HCT116 (cell line): Measurements from ENCODE around the gene SSX2IP. TPM values are rescaled to one million over a fixed set of nuclear protein-coding genes. Genes with fewer than 3 reads are reported as not detected.

ENCODE experiments used
- ATAC-seq: fragments of 200-7000 bp; cut with Tn5 transposase; 2 replicates; pipeline ENCODE4 v1.9.1; 2020; ENCODE audit warnings: mild to moderate bottlenecking, moderate library complexity
- BruUV-seq: library from RNA; stranded (reverse); fragments of 400-500 nt; replicated peaks from 2 replicates; lab custom pipeline; 2021; lab: Mats Ljungman, UMichigan
- CTCF ChIA-PET: fragments of 300-600 bp; sonication (Branson Sonifier 250); formaldehyde crosslinking; loops from one replicate; lab custom pipeline; 2021; ENCODE audit warnings: antibody characterized with exemption; lab: Charles Lee
- POLR2A ChIA-PET: fragments of 300-600, 350-600 bp; sonication (Branson Sonifier 250); formaldehyde crosslinking; loops from one replicate; lab custom pipeline; 2021; ENCODE audit warnings: antibody characterized with exemption; lab: Charles Lee
- RAD21 ChIA-PET, 2 experiments: fragments of 300-600 bp; sonication (Branson Sonifier 250); formaldehyde crosslinking; loops; one replicate each; lab custom pipeline; 2023; ENCODE audit warnings: low total read pairs in 2 of 2; ENCODE audit not compliant: uncharacterized antibody in 2 of 2, unreplicated experiment in 2 of 2, low non-redundant PET in 1 of 2; lab: Charles Lee
- DNase-seq: peaks from one replicate; pipeline ENCODE4 v3.0.0-alpha.2; 2010; ENCODE audit warnings: low read depth, low spot score
- H2AFZ ChIP-seq: fragments of 200-600 bp; shearing (Covaris generic), sonication (generic); 2 replicates; pipeline ENCODE4 v1.6.1; 2017; ENCODE audit warnings: low read depth, mixed run types, mixed read lengths, antibody characterized with exemption, low read length; ENCODE audit not compliant: poor library complexity, severe bottlenecking
- H3K27ac ChIP-seq: 2 replicates; pipeline ENCODE4 v1.5.1; 2012; ENCODE audit warnings: low read depth, low read length
- H3K27me3 ChIP-seq: fragments of 200-600 bp; sonication (generic); 2 replicates; pipeline ENCODE4 v1.6.1; 2016; ENCODE audit warnings: mixed run types, low read length, mixed read lengths; ENCODE audit not compliant: insufficient read depth
- H3K36me3 ChIP-seq, 2 experiments: fragments of 200-500 bp in 1 of 2; fragments of 200-600 bp in 1 of 2; sonication (Bioruptor generic) in 1 of 2; sonication (generic) in 1 of 2; 2 replicates each; pipeline versions ENCODE4 v1.5.1 to v1.6.1; 2014 to 2016; ENCODE audit warnings: low read length in 2 of 2, inconsistent platforms in 1 of 2, mixed read lengths in 1 of 2, mixed run types in 1 of 2; ENCODE audit not compliant: insufficient read depth in 2 of 2, control insufficient read depth in 1 of 2
- H3K4me1 ChIP-seq, 2 experiments: fragments of 200-600 bp in 1 of 2; sonication (generic) in 1 of 2; 2 replicates each; pipeline versions ENCODE4 v1.5.1 to v1.6.1; 2012 to 2017; ENCODE audit warnings: low read length in 2 of 2, inconsistent platforms in 1 of 2, mild to moderate bottlenecking in 1 of 2, mixed read lengths in 1 of 2, mixed run types in 1 of 2, moderate library complexity in 1 of 2; ENCODE audit not compliant: insufficient read depth in 2 of 2, control insufficient read depth in 1 of 2
- H3K4me2 ChIP-seq: fragments of 200-600 bp; sonication (generic); 2 replicates; pipeline ENCODE4 v1.6.1; 2017; ENCODE audit warnings: mixed run types, low read length, mixed read lengths
- H3K4me3 ChIP-seq, 2 experiments: fragments of 200-600 bp in 1 of 2; sonication (generic) in 1 of 2; replicated peaks in 1 of 2; 2 replicates each; pipeline ENCODE4 v1.5.1; 2011 to 2016; ENCODE audit warnings: low read length in 2 of 2, control low read depth in 1 of 2, low read depth in 1 of 2, mild to moderate bottlenecking in 1 of 2, mixed read lengths in 1 of 2, mixed run types in 1 of 2
- H3K79me2 ChIP-seq: fragments of 200-600 bp; sonication (generic); 2 replicates; pipeline ENCODE4 v1.6.1; 2017; ENCODE audit warnings: mild to moderate bottlenecking, mixed run types, low read length, moderate library complexity, mixed read lengths; ENCODE audit not compliant: insufficient read depth
- H3K9ac ChIP-seq: fragments of 200-600 bp; sonication (generic); 2 replicates; pipeline ENCODE4 v1.6.1; 2016; ENCODE audit warnings: low read length, mixed read lengths
- H3K9me2 ChIP-seq: fragments of 200-600 bp; sonication (generic), shearing (Covaris generic); 2 replicates; pipeline ENCODE4 v1.6.1; 2017; ENCODE audit warnings: mixed run types, mild to moderate bottlenecking, moderate library complexity; ENCODE audit not compliant: insufficient read depth
- H3K9me3 ChIP-seq, 2 experiments: fragments of 200-500 bp in 1 of 2; fragments of 200-600 bp in 1 of 2; sonication (Bioruptor generic) in 1 of 2; sonication (generic) in 1 of 2; 2 replicates each; pipeline ENCODE4 v1.6.1; 2014 to 2017; ENCODE audit warnings: low read length in 2 of 2, mixed read lengths in 2 of 2, inconsistent platforms in 1 of 2, low read depth in 1 of 2, mild to moderate bottlenecking in 1 of 2, mixed run types in 1 of 2, moderate library complexity in 1 of 2; ENCODE audit not compliant: control insufficient read depth in 1 of 2, insufficient read depth in 1 of 2
- H4K20me1 ChIP-seq: fragments of 200-600 bp; sonication (generic), shearing (Covaris generic); 2 replicates; pipeline ENCODE4 v1.6.1; 2017; ENCODE audit warnings: mixed run types, mild to moderate bottlenecking, moderate library complexity; ENCODE audit not compliant: insufficient read depth
- CTCF ChIP-seq, 3 experiments: fragments of 200-600 bp in 1 of 3; sonication (generic) in 1 of 3; IDR thresholded peaks in 2 of 3; conservative IDR thresholded peaks in 1 of 3; 2 replicates each; pipeline ENCODE4 v1.5.1; 2012 to 2017; ENCODE audit warnings: low read depth in 2 of 3, low read length in 2 of 3, antibody characterized with exemption in 1 of 3, borderline replicate concordance in 1 of 3, control low read depth in 1 of 3, mild to moderate bottlenecking in 1 of 3, mixed read lengths in 1 of 3, mixed run types in 1 of 3, moderate library complexity in 1 of 3; ENCODE audit not compliant: insufficient read depth in 1 of 3
- POLR2A ChIP-seq: IDR thresholded peaks from 2 replicates; pipeline ENCODE4 v1.7.0; 2011; ENCODE audit warnings: borderline replicate concordance; ENCODE audit not compliant: insufficient read depth, insufficient read length; ENCODE audit errors: extremely low read depth
- REST ChIP-seq: IDR thresholded peaks from 2 replicates; pipeline ENCODE4 v1.6.1; 2012; ENCODE audit warnings: low read depth
- TCF7L2 ChIP-seq: IDR thresholded peaks from 2 replicates; pipeline ENCODE4 v1.7.0; 2011; ENCODE audit warnings: borderline replicate concordance, inconsistent platforms; ENCODE audit not compliant: insufficient read depth, insufficient read length; ENCODE audit errors: extremely low read depth
- intact Hi-C: fragments of 100-400 bp; cut with micrococcal nuclease; formaldehyde crosslinking; loops from 2 replicates; pipeline ENCODE4 v1.10.0; 2022
- total RNA-seq: library from RNA; stranded (reverse); gene quantifications from one replicate; pipeline ENCODE4 v1.2.1, GENCODE V29; 2021; ENCODE audit not compliant: unreplicated experiment

Gene SSX2IP
- total RNA-seq, 1 experiment from 2014 or later = 51.5 TPM

DNA sequence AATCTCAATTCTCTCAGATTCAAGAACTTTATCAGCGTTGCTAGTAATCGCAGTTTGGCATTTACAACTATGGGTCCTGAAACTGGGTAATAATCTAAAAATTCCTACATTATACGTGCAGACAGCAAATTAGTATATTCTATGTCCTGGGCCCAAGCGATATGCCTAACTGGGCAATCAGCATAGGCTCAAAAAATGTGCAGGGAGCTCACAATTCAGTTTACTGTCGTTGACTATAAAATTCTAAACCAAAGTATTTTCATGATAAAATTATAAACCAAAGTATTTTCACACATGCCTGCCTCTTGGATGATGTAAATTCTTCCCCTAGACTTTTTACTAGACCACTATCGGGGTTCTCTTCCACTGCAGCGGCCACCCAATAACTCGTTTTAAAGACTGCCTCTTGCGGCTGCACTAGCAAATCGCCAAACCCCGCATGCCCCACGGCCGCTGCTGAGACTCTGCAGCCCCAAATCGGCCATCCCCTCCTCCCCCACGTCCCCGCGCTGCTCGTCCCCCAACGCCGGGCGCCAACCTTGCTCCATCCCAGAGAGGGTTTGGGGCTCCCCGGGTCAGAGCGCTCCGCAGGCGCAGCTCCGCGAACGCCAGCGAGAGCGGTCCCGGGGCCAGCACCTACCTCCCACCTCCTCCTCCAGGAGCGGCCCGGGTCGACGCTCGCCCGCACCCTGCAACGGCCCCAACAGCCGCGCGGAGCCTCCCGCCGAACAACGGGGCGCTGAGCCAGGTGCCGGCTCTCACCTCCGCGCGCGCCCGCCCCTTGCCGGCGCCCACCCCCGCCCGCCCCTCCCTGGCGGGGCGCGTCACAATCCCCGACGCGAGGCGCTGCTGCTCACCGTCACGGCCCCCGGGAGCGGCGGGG, 506 bp downstream of the SSX2IP start:
- Histone ChIP-seq H3K27ac (peak overlapping the region; percentile 68), H3K36me3 (no peaks in the 10 kb centered on the region; a peak in 1 of 4 replicates), H3K4me3 (peak overlapping the region; percentile 70 to 72), H3K9ac (peak overlapping the region; percentile 72), H3K4me1 (peaks cover 7 to 19% of the 10 kb centered on the region in 2 experiments), H3K9me2 (no peaks in the 10 kb centered on the region), H3K9me3 (no peaks in the 10 kb centered on the region), H4K20me1 (no peaks in the 10 kb centered on the region), H3K4me2 (peak overlapping the region; percentile 85), H3K27me3 (no peaks in the 10 kb centered on the region), H2AFZ (no peak overlapping the region), H3K79me2 (peaks cover 51% of the 10 kb centered on the region)
- TSS peak; percentile 74 for BruUV-seq
- intact Hi-C loops = no loop called here
- ChIA-PET POLR2A (interaction anchor here (1.1 kb wide), 1 partner anchor 9 kb away, joined by 3 read pairs; no protein-coding TSS in a partner anchor), RAD21 (no interaction called here), CTCF (interaction anchor here (1.9 kb wide), 1 partner anchor 69 kb away, joined by 5 read pairs; no protein-coding TSS in a partner anchor)
- DNase-seq = no peak
- TF ChIP-seq POLR2A (no peak), TCF7L2 (no peak), CTCF (IDR thresholded peaks at IDR 0.05 in 2 of 3, conservative IDR thresholded peaks at IDR 0.05 in 1 of 3; ENCODE audit: borderline replicate concordance in 1 of 3, insufficient read depth in 1 of 3, low read depth in 2 of 3, low read length in 2 of 3) (peak in 2 of 3 experiments; percentile 10 to 34; a peak in 2 of 6 replicates), REST (no peak)
- peak; percentile 70 for ATAC-seq
